Gastrocnemius medialis (tissue), 4 donors: ENCODE results near the gene SP100.

Experiments
- CTCF ChIP-seq, 5 experiments: fragments of 450-650 bp in 3 of 5; fragments of 200-600 bp in 2 of 5; sonication (generic) in 2 of 5; IDR thresholded peaks in 4 of 5; conservative IDR thresholded peaks in 1 of 5; 1 replicate in 4 of 5; 2 replicates in 1 of 5; pipeline ENCODE4 v1.5.1; 2016 to 2019; ENCODE audit warnings: antibody characterized with exemption in 5 of 5, mild to moderate bottlenecking in 3 of 5, moderate library complexity in 3 of 5
- POLR2A ChIP-seq, 2 donors: fragments of 450-650 bp; IDR thresholded peaks; one replicate each; pipeline ENCODE4 v1.6.1; 2017; ENCODE audit warnings: antibody characterized with exemption in 2 of 2, mild to moderate bottlenecking in 2 of 2, moderate library complexity in 2 of 2

DNA sequence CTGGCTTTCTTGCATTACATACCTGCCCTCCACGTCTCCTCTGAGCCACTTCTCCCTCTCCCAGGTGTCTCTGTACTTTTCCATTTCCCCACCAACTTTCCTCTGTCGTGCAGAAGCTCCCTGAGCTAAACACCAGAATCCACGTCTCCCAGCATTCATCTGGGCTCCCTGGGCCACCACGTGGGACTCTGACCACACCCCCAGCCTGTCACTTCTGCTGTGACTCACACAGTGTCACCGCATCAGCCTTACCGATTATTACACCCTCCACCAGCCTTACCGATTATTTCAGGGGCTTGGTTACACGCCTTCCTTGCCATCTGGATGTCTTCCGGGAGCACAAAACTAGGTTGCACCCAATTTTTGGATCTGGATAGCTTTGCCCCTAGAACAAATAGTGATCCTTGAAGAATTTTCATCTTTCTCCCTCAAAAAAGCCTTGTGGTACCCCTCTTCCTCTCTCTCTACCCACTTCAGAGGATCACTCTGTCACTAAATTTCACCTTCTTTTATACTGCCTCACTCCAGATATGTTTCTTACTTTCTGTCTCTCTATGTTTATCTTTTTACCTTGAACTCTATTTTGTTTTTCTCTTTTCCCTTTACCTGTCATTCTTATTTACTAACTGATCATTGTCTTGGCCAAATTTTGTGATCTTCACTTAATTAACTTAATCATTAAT, 159.8 kb downstream of the SP100 start:
- TF ChIP-seq CTCF (IDR thresholded peaks at IDR 0.05 in 4 of 5, conservative IDR thresholded peaks at IDR 0.05 in 1 of 5) (no peak), POLR2A (IDR thresholded peaks at IDR 0.05) (no peak)
